Measurements from ENCODE around the gene PRUNE2. TPM values are rescaled to one million over a fixed set of nuclear protein-coding genes. Genes with fewer than 3 reads are reported as not detected.

PRUNE2 gene
- total and polyA plus RNA-seq, 11 donors = 0.51 to 7.7 (median 1.4) TPM

- no peak for DNase-seq
- no peaks in the 10 kb centered on the region for H3K27me3 ChIP-seq
- H3K27ac ChIP-seq = no peak overlapping the region
- H3K9me3 ChIP-seq = no peaks in the 10 kb centered on the region
- intact Hi-C loops (cut with DNase I) = loop anchor here in 1 of 10 donors (5.0 kb wide), 1 partner anchor 51 kb away; no protein-coding TSS in a partner anchor
- TF ChIP-seq CTCF (IDR thresholded peaks at IDR 0.05) (no peak), POLR2A (IDR thresholded peaks at IDR 0.05) (no peak)
- 76 to 84% (median 79%) methylated on average over 5 to 6 of the region's 6 CpGs for WGBS, 4 donors
- H3K4me1 ChIP-seq = peaks cover 0 to 46% (median 0%) of the 10 kb centered on the region in 12 donors
- no peak for ATAC-seq
- H3K4me3 ChIP-seq = no peak overlapping the region
- H3K36me3 ChIP-seq = no peaks in the 10 kb centered on the region
Measured at GRCh38 chr9:76586390-76587314, 319.3 kb downstream of the PRUNE2 start.

- Histone ChIP-seq H3K27ac (peak overlapping the region in 1 of 12 donors; percentile 58), H3K9me3 (no peaks in the 10 kb centered on the region), H3K4me3 (no peak overlapping the region), H3K4me1 (peaks cover 0 to 42% (median 0%) of the 10 kb centered on the region in 12 donors), H3K27me3 (no peaks in the 10 kb centered on the region), H3K36me3 (no peaks in the 10 kb centered on the region)
- 79 to 86% (median 83%) methylated on average over 6 of the region's 6 CpGs for WGBS, 4 donors
- DNase-seq (no peak), ATAC-seq (no peak)
- intact Hi-C loops (cut with DNase I) = loop anchor here in 1 of 10 donors (5.0 kb wide), 1 partner anchor 52 kb away; no protein-coding TSS in a partner anchor
- TF ChIP-seq CTCF (IDR thresholded peaks at IDR 0.05) (no peak), POLR2A (IDR thresholded peaks at IDR 0.05) (no peak)
Measured at GRCh38 chr9:76585487-76586389, 320.2 kb downstream of the PRUNE2 start.

GRCh38 chr9:76583256-76583655, 322.7 kb downstream of the PRUNE2 start:
- TF ChIP-seq POLR2A (IDR thresholded peaks at IDR 0.05) (no peak), CTCF (IDR thresholded peaks at IDR 0.05) (no peak)
- no peak overlapping the region for H3K4me3 ChIP-seq
- H3K4me1 ChIP-seq = peaks cover 0 to 41% (median 0%) of the 10 kb centered on the region in 12 donors
- H3K36me3 ChIP-seq = no peaks in the 10 kb centered on the region
- ATAC-seq = no peak
- DNase-seq = no peak
- H3K27ac ChIP-seq = no peak overlapping the region
- H3K27me3 ChIP-seq = no peaks in the 10 kb centered on the region
- intact Hi-C loops (cut with DNase I) = no loop called here
- H3K9me3 ChIP-seq = no peaks in the 10 kb centered on the region
- WGBS, 4 donors = 86 to 93% (median 90%) methylated on average over 6 to 7 of the region's 7 CpGs

Measured in heart left ventricle (tissue), 16 donors.